Measurements from ENCODE around the gene FURIN.

FURIN gene

GRCh38 chr15:90837094-90837493, 31.3 kb upstream of the FURIN start:
- ATAC-seq = no peak
- no peak for TF ChIP-seq CSRNP3 (CRISPR knock-in tag; IDR thresholded peaks at IDR 0.05)
- no peak for TF ChIP-seq ARNTL (CRISPR knock-in tag; IDR thresholded peaks at IDR 0.05; ENCODE audit: borderline replicate concordance, low read depth)
- no peak for TF ChIP-seq TOX (CRISPR knock-in tag; IDR thresholded peaks at IDR 0.05; ENCODE audit: borderline replicate concordance)
- TF ChIP-seq BACH2 (CRISPR knock-in tag; IDR thresholded peaks at IDR 0.05; ENCODE audit: borderline replicate concordance) = no peak
- TF ChIP-seq PATZ1 (CRISPR knock-in tag; IDR thresholded peaks at IDR 0.05; ENCODE audit: borderline replicate concordance) = no peak
- TF ChIP-seq ZNF8 (CRISPR knock-in tag; IDR thresholded peaks at IDR 0.05) = no peak
- no peak for TF ChIP-seq GLIS3 (CRISPR knock-in tag; IDR thresholded peaks at IDR 0.05)

- TF ChIP-seq ZFP30 (CRISPR knock-in tag; IDR thresholded peaks at IDR 0.05) (no peak), ISL1 (CRISPR knock-in tag; IDR thresholded peaks at IDR 0.05) (no peak), CREB5 (CRISPR knock-in tag; IDR thresholded peaks at IDR 0.05; ENCODE audit: low read depth) (no peak), GLIS3 (CRISPR knock-in tag; IDR thresholded peaks at IDR 0.05) (no peak), ESRRG (CRISPR knock-in tag; IDR thresholded peaks at IDR 0.05) (no peak), ZNF565 (CRISPR knock-in tag; conservative IDR thresholded peaks at IDR 0.05; ENCODE audit: low read depth) (no peak), ZNF8 (CRISPR knock-in tag; IDR thresholded peaks at IDR 0.05) (no peak), ARNTL (CRISPR knock-in tag; IDR thresholded peaks at IDR 0.05; ENCODE audit: borderline replicate concordance, low read depth) (no peak), PATZ1 (CRISPR knock-in tag; IDR thresholded peaks at IDR 0.05; ENCODE audit: borderline replicate concordance) (no peak), CSDC2 (CRISPR knock-in tag; IDR thresholded peaks at IDR 0.05) (no peak), TCF4 (CRISPR knock-in tag; IDR thresholded peaks at IDR 0.05; ENCODE audit: borderline replicate concordance) (no peak), ZFP3 (CRISPR knock-in tag; IDR thresholded peaks at IDR 0.05) (no peak), RARB (CRISPR knock-in tag; IDR thresholded peaks at IDR 0.05) (no peak), POU6F1 (CRISPR knock-in tag; IDR thresholded peaks at IDR 0.05; ENCODE audit: borderline replicate concordance, low read depth) (no peak)
- ATAC-seq = no peak
Measured at GRCh38 chr15:90838139-90838538, 30.2 kb upstream of the FURIN start.

- ATAC-seq = no peak
- TF ChIP-seq ESRRG (CRISPR knock-in tag; IDR thresholded peaks at IDR 0.05) = no peak
- no peak for TF ChIP-seq RARB (CRISPR knock-in tag; IDR thresholded peaks at IDR 0.05)
- no peak for TF ChIP-seq POU6F1 (CRISPR knock-in tag; IDR thresholded peaks at IDR 0.05; ENCODE audit: borderline replicate concordance, low read depth)
Measured at GRCh38 chr15:90838544-90838943, 29.8 kb upstream of the FURIN start.

Measured in SK-N-SH treated with all-trans-retinoic acid at 6 μM for 48 hours (cell line).